Limb (tissue), 2 donors: ENCODE measurements around the gene ARPC1A.
"Not testable (repeated sequence)": the region's sequence is repeated elsewhere in the genome, so short reads cannot be mapped to it uniquely, and the experiment has no call there.

Experiments used
- DNase-seq, 2 donors: peaks; one replicate each; pipeline ENCODE4 v3.0.0-alpha.2; 2016; ENCODE audit errors: extremely low spot score in 2 of 2

Gene ARPC1A

DNA sequence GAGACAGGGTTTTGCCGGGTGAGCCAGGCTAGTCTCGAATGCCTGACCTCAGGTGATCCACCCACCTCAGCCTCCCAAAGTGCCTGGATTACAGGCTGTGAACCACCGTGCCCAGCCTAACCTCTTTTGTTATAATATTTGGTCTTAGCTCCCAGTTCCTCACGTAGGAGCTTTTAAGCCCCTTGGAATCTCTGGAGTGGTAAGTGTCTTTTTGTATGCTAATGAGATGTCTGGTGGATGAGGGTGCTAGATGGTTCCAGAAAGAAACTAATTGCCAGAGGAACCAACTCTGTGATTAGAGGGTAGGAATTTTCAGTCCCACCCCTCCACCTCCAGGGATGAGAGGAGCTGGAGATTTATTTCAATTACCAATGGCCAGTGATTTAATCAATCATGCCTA, 5.3 kb upstream of the ARPC1A start:
- no peak for DNase-seq

DNA sequence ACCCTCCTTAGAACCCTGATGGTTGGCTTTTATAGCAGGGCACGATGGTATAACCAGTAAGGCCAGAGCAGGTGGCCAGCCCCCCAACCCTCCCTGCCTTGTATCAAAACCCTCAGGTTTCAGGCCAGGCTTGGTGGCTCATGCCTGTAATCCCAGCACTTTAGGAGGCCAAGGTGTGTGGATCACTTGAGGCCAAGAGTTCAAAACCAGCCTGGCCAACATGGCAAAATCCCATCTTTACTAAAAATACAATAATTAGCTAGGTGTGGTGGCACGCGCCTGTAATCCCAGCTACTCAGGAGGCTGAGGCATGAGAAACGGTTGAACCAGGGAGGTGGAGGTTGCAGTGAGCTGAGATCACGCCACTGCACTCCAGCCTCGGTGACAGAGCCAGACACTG, 3.0 kb upstream of the ARPC1A start:
- not testable (repeated sequence) for DNase-seq

DNA sequence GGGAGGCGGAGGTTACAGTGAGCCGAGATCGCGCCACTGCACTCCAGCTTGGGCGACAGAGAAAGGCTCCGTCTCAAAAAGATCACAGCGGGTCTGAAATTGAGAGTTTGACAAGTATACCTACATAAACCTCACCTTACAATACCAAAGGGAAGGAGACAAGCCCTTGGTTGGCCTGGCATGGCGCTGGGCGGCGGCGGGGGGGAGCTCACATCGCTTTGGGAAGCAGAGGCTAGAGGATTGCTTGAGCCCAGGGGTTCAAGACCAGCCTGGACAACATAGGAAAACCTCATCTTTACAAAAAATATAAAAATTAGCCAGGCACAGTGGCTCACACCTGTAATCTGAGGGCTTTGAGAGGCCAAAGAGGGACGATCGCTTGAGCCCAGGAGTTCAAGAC, 1.1 kb upstream of the ARPC1A start:
- no peak for DNase-seq

DNA sequence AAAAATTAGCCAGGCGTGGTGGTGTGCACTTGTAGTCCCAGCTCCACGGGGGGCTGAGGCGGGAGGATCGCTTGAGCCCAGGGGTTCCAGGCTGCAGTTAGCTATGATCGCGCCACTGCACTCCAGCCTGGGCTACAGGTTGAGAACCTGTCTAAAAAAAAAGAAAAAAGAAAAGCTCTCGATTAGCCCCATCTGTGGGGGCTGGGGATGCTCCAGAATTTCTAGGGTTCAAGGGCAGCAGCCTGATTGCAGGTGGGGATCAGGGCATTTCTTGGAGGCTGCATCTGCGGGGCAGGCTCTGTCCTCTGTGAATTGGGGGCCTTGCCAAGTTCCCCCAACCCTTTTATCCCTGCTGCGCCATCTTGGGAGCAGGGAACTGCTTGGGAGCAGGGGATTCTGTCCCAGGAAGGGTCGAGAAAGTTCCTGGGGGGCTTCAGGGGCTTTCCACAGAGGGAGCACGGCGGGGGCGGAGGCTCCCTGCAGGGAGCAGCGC, 651 bp upstream of the ARPC1A start:
- no peak for DNase-seq

DNA sequence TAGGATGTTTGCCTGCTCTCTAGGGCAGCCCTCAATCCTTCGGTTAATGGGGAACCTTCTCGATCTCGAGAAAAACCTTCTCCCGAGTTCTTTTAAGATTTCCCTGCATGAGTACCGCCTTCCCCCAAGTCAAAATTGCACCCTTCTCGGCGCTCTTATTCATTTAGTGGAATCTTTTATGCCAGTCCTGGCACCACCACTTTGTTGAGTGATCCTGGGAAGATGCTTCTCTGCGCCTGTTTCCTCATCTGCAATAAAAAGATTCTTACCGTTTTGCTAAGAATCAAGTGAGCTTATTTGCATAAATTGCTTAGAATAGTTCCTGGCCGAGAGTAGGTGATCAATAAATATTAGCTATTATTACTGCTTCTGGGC, 697 bp downstream of the ARPC1A start:
- no peak for DNase-seq

DNA sequence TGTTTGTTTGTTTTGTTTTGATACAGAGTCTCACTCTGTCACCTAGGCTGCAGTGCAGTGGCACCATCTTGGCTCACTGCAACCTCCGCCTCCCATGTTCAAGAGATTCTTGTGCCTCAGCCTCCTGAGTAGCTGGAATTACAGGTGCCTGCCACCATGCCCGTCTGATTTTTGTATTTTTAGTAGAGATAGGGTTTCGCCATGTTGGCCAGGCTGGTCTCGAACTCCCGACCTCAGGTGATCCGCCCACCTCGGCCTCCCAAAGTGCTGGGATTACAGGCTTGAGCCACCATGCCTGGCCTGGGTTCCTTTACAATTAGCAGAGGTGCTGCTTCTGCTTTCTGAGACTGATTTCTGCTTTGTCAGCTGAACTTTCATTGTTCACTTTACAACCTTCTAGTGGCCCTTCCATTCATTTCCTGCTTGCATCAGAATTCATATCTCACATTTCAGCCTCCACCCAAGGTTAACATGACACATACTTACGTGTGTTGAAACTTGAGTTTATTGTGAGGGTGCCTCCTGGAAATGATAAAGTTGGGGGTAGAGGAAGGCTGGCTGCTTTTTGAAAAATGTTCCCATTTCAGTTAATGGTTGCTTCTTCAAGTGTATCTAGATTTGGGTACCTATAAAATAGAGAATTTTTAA, 4.7 kb downstream of the ARPC1A start:
- DNase-seq: not testable (repeated sequence)

DNA sequence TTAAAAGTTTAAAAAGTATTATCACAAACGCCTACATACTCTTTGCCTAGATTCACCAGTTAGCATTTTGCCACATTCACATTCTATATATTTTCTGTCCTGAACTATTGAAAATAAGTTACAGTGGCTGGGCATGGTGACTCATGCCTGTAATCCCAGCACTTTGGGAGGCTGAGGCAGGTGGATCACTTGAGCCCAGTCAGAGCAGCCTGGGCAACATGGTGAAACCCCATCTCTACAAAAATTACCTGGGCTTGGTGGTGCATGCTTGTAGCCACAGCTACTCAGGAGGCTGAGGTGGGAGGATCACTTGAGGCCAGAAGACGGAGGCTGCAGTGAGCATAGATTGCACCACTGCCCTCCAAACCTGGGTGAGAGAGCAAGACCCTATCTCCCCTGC, 5.3 kb downstream of the ARPC1A start:
- DNase-seq: no peak

DNA sequence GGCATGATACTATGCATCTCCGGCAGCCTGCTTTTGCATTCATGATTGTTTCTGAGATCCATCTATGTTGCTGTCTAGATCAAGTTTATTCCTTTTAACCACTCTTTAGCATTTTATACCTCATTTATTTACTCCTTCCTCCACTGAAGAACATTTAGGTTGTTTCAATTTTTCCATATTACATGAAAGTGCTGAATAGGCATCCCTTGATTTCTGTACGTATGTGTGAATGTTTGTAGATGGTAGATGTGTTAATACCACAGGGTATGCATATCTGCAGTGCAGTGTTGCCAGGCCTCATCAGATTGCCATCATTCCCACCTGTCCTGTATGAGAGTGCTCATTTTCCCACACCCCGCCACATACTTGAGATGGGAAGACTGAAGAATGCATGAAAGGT, 13.9 kb downstream of the ARPC1A start:
- no peak for DNase-seq

DNA sequence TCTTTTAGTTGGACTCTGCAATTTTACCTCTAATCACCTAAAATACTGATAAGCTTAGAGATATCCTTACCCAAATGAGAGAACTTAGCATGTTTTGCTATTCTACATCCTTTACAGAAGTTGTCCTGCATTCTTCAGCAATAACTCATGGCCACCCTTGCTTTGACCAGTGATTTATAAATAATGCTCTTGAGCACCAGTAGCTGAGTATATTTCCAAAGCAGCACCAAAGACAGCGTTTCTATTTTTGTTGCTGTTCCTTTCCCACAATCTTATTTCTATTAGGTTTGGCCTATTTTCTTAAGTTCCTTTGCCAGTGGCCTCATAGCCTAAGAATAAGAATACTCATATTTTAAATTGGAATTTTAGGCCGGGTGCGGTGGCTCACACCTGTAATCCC, 15.0 kb downstream of the ARPC1A start:
- DNase-seq: no peak

DNA sequence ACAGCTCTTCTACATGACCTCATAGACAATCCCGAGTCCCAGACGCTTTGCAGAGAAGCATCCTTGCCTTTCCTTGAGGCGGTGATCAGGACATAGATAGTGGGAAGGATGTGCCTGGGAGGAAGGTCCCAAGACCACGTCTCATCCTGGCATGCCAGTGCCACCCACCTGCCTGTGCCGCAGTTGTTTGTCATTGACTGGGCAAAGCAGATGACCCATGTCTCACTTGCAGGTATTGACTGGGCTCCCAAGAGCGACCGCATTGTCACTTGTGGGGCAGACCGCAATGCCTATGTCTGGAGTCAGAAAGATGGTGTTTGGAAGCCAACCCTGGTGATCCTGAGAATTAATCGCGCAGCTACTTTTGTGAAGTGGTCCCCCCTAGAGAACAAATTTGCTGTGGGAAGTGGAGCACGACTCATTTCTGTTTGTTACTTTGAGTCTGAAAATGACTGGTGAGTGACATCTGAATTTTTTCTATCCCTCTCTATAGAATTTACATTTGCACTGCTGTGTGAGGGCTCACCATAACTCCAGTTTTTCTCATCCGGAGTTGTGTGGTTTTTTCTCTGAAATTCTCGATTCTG, 18.5 kb downstream of the ARPC1A start:
- DNase-seq: no peak

DNA sequence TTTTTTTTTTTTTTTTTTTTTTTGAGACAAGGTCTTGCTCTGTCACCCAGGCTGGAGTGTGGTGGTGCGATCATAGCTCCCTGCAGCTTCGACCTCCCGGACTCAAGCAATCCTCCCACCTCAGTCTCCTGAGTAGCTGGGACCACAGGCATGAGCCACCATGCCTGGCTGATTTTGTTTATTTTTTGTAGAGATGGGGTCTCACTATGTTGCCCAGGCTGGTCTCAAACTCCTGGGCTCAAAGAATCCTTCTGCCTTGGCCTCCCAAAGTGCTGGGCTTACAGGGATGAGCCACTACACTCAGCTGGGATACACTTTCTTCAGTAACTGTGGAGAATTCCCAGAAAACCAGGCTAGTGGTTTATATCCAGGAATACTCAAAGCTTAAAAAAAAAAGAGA, 24.9 kb downstream of the ARPC1A start:
- DNase-seq: not testable (repeated sequence)

DNA sequence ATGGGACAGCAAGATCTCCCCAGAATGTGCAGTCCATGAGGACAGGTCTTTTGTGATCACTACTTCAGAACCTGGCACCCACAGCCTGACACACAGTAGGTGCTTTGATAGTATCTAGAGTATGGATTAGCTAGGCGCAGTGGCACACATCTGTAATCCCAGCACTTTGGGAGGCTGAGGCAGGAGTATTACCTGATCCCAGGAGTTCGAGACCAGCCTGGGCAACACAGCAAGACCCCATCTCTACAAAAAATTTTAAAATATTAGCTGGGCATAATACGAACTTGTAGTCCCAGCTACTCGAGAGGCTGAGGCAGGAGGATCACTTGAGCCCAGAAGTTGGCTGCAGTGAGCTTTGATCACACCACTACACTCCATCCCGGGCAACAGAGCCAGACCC, 26.5 kb downstream of the ARPC1A start:
- DNase-seq: no peak

DNA sequence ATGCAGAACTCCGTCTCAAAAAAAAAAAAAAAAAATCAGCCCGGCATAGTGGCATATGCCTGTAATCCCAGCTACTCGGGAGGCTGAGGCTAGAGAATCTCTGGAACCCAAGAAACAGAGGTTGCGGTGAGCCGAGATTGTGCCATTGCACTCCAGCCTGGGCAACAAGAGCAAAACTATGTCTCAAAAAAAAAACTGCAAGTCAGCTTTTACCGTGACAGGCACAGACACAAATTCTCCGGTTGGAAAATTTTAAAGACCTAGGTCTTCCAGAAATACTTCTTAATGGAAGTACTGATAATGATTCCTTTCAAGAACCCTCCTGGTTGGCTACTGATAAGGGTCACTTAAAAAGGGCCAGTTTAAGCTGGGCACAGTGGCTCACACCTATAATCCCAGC, 29.4 kb downstream of the ARPC1A start:
- no peak for DNase-seq

DNA sequence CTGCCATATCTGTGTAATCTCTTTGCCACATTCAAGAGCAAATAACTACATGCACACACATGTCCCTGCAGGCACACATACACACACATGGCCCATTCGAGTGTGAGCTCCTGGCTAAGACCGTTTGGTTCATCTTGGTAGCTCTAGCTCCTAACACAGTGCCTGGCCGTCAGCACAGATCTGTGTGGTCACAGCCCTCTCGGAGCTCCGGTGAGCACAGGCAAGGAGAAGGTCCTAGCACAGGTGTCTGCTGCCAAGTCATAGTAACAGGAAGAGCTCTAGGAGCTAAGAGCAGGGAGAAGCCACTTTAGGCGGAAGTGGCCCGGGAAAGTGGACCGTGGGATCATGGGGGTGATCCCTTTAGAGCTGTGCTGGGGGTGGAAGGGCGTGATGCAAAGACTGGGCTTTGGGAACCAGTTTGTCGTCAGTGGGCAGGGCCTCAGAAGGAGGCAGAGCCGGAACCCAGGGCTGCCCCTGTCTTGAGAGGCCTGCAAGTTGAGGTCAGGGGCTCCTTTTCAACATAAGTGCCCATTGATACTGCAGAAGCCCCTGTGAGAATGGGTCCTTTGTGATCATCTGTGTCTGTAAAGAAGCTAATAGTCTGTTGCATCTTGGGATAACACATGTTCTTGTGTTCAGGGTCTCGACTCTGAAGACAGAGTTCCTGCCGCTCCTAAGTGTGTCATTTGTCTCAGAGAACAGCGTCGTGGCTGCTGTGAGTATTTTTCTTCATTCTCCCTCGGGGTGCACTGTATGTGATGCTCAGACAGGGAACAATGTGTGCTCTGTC, 32.2 kb downstream of the ARPC1A start:
- peak in 1 of 2 donors; percentile 29 for DNase-seq

DNA sequence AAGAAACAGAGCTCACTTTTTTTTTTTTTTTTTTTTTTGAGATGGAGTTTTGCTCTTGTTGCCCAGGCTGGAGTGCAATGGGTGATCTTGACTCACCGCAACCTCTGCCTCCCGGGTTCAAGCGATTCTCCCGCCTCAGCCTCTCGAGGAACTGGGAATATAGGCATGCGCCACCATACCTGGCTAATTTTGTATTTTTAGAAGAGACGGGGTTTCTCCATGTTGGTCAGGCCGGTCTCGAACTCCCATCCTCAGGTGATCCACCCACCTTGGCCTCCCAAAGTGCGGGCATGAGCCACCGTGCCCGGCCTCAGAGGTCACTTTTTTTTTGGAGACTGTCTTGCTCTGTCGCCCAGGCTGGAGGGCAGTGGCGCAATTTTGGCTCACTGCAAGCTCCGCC, 32.8 kb downstream of the ARPC1A start:
- DNase-seq: not testable (repeated sequence)

DNA sequence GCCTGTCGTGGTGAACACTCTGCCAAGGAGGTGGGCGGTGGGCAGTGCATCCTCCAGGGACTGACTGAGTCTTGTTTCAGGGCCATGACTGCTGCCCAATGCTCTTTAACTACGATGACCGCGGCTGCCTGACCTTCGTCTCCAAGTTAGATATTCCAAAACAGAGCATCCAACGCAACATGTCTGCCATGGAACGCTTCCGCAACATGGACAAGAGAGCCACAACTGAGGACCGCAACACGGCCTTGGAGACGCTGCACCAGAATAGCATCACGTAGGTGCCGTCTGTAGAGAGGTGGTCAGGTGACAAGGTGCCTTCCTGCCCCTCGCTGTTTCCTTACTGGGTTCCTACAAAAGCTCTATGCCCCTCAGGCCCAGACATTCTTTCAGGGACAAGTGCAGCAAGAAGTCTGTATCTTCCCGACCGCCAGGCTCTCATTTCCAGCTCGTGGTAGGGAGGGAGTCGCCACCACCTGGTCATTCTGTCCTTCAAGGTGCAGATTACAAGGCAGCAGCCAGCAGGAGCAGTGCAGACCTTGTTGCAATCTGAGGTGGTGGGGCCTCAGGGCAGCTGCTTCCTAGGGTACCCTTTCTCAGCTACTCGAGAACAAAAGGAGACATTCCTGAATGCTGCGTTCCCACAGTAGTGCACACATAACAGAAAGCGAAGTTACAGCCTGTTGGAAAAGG, 33.9 kb downstream of the ARPC1A start:
- no peak for DNase-seq

DNA sequence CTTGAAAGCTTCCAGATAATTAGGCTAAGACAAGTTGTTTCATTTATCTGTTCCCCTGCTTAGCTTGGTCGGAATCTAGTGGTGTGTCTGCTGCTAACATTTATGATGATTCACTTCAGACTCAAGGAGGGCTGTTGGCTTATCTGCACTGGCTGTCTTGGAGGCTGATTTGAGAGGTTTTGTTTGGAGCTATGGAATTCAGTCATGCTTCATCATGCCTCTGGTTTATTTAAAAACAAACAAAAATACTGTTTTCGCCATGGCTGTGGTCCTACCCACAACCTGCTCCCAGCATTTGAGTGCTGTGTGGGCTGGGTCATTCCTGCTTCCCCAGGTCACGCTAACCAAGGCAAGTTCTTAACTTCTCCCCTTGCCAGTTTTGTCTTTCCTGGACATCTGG, 37.1 kb downstream of the ARPC1A start:
- DNase-seq: no peak

DNA sequence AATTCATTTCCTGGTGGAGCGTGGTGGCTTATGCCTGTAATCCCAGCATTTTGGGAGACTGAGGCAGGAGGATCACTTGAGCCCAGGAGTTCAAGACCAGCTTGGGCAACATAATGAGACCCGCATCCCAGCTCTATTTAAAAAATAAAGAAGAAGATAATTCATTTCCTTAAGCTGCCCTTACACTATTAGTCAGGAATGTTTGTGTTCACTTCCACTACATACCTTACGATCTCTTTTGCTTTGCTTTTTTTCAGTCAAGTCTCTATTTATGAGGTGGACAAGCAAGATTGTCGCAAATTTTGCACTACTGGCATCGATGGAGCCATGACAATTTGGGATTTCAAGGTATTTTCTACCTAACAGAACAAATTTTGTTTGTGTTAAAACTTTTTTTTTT, 37.6 kb downstream of the ARPC1A start:
- no peak for DNase-seq

DNA sequence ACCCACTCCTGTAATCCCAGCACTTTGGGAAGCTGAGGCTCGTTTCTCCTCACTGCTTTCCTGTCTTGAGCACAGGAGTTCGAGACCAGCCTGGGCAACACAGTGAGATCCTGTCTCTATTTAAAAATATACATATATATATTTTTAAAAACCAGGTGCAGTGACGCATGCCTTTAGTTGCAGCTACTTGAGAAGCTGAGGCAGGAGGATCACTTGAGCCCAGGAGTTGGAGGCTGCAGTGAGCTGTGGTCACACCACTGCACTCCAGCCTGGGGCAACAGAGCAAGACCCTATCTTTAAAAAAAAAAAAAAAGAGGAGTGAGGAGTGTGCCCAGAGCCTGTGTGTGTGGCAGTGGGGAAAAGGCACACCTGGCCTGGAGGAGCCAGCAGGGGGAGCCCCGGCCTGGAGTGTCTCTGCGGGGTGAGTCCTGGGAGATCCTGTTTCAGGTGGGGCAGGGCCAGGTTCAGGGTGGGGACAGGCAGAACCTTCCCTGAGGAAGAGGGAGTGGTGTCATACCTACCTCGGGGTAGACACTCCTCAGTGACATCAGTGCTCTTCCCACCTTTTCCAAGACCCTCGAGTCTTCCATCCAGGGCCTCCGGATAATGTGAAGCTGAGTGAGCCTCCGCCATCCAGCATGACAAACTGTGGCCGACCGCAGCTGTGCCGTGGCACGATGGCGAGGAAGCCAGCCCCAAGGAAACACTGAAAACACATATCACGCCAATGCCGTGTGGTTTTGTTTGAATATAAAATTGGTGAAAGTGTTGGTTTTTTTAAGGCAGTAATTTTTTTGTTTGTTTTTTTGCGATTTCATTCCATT, 39.8 kb downstream of the ARPC1A start:
- DNase-seq: peak in 1 of 2 donors; percentile 48

DNA sequence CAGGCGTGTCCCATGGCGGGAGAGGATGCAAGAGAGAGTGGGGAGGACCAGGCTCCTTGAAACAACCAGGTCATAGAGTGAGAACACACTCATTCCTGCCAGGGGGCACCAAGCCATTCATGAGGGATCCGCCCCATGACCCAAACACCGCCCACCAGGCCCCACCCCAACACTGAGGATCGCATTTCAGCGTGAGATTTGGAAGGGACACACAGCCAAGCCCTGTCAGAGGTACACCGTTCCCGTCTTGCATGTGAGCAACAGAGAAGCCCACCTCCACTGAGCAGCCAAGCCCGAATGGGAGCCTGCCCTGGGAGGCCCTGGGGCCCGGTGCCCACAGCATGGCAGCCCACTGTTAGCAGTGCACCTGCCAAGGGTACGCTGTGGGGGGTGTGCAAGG, 40.9 kb downstream of the ARPC1A start:
- no peak for DNase-seq

DNA sequence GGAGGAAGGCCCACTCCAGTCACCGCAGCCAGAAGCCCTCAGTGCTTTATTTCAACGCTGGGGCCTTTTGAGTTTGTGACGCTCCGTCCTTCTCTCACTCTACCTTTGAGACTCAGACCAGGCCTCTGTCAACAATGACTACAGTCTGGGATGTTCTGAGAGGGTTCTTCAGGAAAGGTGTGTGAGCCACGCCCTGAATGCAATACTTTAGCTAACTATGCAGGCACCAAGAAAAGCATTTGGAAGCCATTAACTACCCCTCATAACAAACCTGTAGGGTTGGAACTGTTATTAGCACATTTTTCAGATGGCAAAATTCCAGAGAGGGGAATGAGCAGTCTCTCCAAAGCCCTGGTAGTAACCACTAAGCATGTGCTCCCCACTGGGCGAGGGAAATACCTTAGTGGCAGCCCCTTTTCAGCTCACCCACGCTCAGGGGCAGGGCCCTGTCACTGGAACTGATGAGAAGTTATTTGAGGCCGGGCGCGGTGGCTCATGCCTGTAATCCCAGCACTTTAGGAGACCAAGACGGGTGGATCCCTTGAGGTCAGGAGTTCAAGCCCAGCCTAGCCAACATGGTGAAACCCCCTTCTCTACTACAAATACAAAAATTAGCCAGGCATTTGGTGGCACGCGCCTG, 43.2 kb downstream of the ARPC1A start:
- no peak for DNase-seq
